NCI-H2227 treated with DMSO at 0.1 percent for 48 hours (cell line): ENCODE data around the gene DYNC1I1.

Experiments
- DNase-seq: peaks from one replicate; lab custom pipeline; 2025; lab: John Stamatoyannopoulos, UW

DYNC1I1 gene

DNA sequence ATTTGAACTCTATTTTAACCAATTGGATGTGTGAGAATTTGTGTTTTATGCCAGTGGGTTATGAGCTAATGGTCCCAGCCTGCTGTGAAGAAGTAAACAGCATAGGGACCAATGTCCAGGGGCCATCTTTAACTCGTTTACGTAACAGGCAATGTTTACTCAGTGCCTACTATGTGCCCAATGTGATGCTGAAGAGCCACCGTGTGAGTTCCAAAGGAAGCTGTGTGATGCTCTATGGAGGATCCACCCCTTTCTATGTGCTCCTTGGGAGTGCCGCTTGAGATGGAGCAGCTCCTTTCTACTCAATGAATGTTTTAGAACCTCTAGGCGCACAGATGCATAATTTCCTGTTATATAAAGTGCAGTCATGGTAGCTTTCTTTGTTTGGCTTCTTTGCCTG, 21.3 kb downstream of the DYNC1I1 start:
- DNase-seq, result no peak

GRCh38 chr7:95794917-95795515, 22.7 kb downstream of the DYNC1I1 start:
- no peak for DNase-seq

GRCh38 chr7:95796617-95797016, 24.3 kb downstream of the DYNC1I1 start:
- no peak for DNase-seq

GRCh38 chr7:95798401-95798930, 26.1 kb downstream of the DYNC1I1 start:
- DNase-seq, result no peak

DNA sequence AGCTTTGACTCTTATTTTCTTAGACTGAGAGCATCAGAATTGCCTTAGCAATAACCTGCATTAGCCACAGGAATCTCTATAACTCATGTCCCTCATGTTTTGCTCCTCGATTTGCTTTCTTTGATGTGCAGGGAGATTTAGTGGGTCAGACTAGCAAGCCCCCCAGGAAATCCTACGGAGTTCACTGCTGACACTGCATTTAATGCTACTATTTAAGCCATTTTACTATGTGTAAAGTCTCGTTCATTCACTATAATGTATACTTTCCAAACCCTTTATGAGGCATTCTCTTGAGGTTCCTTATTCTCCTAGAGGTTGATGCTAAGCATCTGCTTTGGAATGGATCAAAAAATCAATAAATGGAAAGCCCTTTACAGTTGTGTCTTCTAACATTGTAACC, 28.4 kb downstream of the DYNC1I1 start:
- no peak for DNase-seq

GRCh38 chr7:95802270-95802669, 29.9 kb downstream of the DYNC1I1 start:
- no peak for DNase-seq

DNA sequence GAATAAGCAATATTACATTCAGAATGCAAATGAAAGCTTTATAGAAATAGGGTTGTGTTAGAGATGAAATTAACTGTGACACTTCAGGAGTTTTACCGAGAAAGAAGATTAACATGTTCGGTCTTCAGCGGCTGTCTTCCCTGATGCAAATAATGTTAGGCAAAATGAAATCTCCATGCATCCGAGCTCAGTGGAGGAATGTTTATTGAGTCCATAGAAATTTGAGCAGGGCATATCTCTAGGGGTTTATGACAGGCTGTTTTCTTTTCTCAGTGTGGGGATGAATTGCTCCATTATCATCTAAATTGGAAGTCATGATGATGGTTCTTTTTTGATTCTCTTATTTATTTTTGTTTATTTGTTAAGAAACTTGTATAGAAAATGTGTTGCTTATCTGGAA, 31.7 kb downstream of the DYNC1I1 start:
- no peak for DNase-seq

- DNase-seq, result no peak
Measured at GRCh38 chr7:95805909-95806308, 33.6 kb downstream of the DYNC1I1 start.

DNA sequence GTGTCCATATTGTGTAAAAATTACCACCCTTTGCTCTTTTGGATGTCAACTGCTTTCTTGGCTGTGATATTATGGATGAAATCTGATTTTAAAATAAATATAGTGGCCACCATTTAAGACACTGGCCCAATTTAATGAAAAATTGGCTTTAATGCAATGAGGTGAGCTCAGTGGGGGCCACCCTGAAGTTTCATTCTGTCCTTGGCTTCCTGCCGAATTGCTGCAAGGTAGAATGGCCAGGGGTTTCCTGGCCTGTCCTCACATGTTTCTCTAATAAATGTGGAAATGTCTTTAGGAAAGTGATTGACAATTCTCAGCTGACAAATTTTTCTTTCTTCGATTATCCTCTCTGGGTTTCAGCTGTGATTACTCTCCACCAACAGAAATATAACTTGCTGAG, 36.0 kb downstream of the DYNC1I1 start:
- DNase-seq, result no peak

GRCh38 chr7:95811846-95812445, 39.6 kb downstream of the DYNC1I1 start:
- no peak for DNase-seq

- no peak for DNase-seq
Measured at GRCh38 chr7:95814721-95815120, 42.4 kb downstream of the DYNC1I1 start.

GRCh38 chr7:95817866-95818640, 45.7 kb downstream of the DYNC1I1 start:
- no peak for DNase-seq

GRCh38 chr7:95820778-95821177, 48.4 kb downstream of the DYNC1I1 start:
- no peak for DNase-seq

- DNase-seq, result no peak
Measured at GRCh38 chr7:95822717-95823116, 50.4 kb downstream of the DYNC1I1 start.

GRCh38 chr7:95824616-95825015, 52.3 kb downstream of the DYNC1I1 start:
- no peak for DNase-seq

DNA sequence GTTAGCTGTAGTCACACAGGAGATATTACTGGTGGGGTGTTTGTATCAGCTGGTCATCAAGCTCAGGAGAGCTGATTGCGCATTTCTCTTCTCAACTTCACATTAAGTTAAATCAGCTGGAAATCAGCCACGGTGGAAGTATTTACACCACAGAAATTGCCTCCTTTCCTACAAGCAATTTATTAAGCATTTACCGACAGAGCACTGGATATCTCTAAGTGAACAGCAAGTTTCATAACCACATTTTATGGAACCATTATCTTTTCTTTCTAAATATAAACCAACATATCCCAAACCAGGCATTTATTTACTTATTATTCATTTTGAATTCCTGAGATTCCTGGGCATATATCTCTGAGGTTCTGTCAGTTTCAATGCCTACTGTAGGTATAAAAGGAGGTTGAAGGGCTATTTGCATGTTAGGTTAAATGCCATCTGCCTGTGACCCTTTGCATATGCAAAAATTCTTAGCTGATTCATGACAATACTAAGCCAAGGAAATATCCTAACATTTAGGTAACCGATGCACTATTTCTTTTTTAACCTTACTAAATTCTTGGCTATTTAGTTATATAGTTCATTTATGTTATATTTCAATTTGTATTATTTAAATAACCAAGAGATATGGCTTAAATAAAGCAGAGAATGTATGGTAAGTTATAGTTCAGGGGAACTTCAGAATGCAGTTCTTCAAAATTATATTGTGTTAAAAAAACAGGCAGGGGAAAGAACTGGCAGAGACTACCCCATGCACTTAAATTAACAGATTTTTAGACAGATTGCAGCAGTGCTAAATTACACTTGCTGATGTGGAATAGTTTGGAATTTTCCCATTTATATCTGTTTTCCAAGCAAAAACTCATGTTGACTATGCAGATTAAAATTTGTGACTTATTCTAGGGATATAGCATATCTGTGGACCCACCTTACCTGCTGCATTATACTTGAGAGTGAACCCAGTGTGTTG, 56.8 kb downstream of the DYNC1I1 start:
- DNase-seq, result no peak

GRCh38 chr7:95840953-95841950, 68.9 kb downstream of the DYNC1I1 start:
- no peak for DNase-seq

GRCh38 chr7:95843286-95843685, 70.9 kb downstream of the DYNC1I1 start:
- no peak for DNase-seq

GRCh38 chr7:95845007-95845406, 72.7 kb downstream of the DYNC1I1 start:
- no peak for DNase-seq

GRCh38 chr7:95847061-95847460, 74.7 kb downstream of the DYNC1I1 start:
- DNase-seq, result no peak

DNA sequence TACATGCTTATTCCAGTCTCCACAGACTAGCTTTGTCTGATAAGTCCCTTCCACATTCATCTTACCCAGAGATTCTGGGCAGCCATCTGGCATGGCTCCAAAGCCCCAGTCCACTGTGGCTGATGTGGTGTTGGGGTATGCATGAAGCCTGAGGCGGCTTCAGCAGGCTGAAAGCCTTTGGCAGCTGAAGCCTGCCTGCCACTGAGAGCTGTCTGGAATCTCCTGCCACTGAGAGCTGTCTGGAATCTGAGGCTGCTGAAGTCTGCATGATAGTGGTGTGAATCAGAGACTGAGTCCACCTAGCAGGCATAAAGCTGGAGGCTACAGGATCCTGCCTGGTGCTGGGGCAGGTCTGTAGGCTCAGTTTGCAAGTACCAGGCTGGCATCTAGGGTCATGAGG, 87.1 kb downstream of the DYNC1I1 start:
- DNase-seq, result no peak
